Vagina (tissue), 2 donors: ENCODE measurements around the gene RAB19. TPM values are rescaled to one million over a fixed set of nuclear protein-coding genes. Genes with fewer than 3 reads are reported as not detected.

Experiments used
- DNase-seq, 2 donors: peaks; one replicate each; pipeline ENCODE4 v3.0.0-alpha.2; 2017; ENCODE audit errors: extremely low spot score in 2 of 2
- H3K27ac ChIP-seq: fragments of 200-600 bp; sonication (generic); one replicate; pipeline ENCODE4 v1.5.1; 2019
- H3K27me3 ChIP-seq: fragments of 200-600 bp; sonication (generic); one replicate; pipeline ENCODE4 v1.5.1; 2019
- H3K36me3 ChIP-seq, 2 donors: fragments of 200-600 bp; sonication (generic); one replicate each; pipeline ENCODE4 v1.5.1; 2017 to 2019
- H3K4me1 ChIP-seq: fragments of 200-600 bp; sonication (generic); one replicate; pipeline ENCODE4 v1.5.1; 2019
- H3K4me3 ChIP-seq, 2 donors: fragments of 200-600 bp; sonication (generic); 1 replicate in 1 of 2; 2 replicates in 1 of 2; pipeline ENCODE4 v1.5.1; 2016 to 2019
- H3K9me3 ChIP-seq: fragments of 200-600 bp; sonication (generic); one replicate; pipeline ENCODE4 v1.5.1; 2019
- POLR2A ChIP-seq, 2 donors: fragments of 450-650 bp; IDR thresholded peaks; one replicate each; pipeline ENCODE4 v1.6.1; 2017; ENCODE audit warnings: antibody characterized with exemption in 2 of 2, mild to moderate bottlenecking in 2 of 2, moderate library complexity in 2 of 2
- POLR2AphosphoS5 ChIP-seq, 2 donors: sonication (generic); formaldehyde crosslinking; IDR thresholded peaks; one replicate each; pipeline ENCODE4 v1.9.0; 2017; ENCODE audit warnings: antibody characterized with exemption in 2 of 2, mild to moderate bottlenecking in 2 of 2, low read depth in 1 of 2; ENCODE audit not compliant: insufficient read depth in 1 of 2
- intact Hi-C: fragments of 100-400 bp; cut with DNase I; formaldehyde crosslinking; loops from one replicate; pipeline ENCODE4 v1.15.1; 2023
- total RNA-seq: library from RNA; depleted of rRNA; stranded (reverse); fragments of >200 nt; gene quantifications from one replicate; pipeline ENCODE4 v1.2.3, GENCODE V29; 2016
- TF ChIP-seq, protein P1 (sequence below), 3 experiments: fragments of 450-650 bp in 2 of 3; fragments of 200-600 bp in 1 of 3; sonication (generic) in 1 of 3; IDR thresholded peaks; one replicate each; pipeline ENCODE4 v1.5.1; 2017 to 2019; ENCODE audit warnings: antibody characterized with exemption in 3 of 3, mild to moderate bottlenecking in 2 of 3, moderate library complexity in 2 of 3

The RAB19 gene
- total RNA-seq, 1 donor from 2014 or later, result not detected

DNA sequence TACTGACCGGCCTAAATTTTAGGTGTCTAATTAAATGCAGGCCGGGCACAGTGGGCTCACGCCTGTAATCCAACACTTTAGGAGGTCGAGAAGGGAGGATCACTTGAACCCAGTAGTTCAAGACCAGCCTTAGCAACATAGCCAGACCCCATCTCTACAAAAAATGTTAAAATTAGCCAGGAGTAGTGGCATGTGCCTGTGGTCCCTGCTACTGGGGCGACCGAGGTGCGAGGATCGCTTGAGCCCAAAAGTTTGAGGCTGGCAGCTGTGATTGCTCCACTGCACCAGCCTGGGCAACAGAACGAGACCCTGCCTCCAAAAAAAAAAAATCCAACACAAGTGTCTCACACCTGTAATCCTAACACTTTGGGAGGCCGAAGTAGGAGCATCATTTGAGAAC, 5.0 kb upstream of the RAB19 start:
- no peaks in the 10 kb centered on the region for H3K36me3 ChIP-seq
- no peaks in the 10 kb centered on the region for H3K27me3 ChIP-seq
- TF ChIP-seq, protein P1, sequence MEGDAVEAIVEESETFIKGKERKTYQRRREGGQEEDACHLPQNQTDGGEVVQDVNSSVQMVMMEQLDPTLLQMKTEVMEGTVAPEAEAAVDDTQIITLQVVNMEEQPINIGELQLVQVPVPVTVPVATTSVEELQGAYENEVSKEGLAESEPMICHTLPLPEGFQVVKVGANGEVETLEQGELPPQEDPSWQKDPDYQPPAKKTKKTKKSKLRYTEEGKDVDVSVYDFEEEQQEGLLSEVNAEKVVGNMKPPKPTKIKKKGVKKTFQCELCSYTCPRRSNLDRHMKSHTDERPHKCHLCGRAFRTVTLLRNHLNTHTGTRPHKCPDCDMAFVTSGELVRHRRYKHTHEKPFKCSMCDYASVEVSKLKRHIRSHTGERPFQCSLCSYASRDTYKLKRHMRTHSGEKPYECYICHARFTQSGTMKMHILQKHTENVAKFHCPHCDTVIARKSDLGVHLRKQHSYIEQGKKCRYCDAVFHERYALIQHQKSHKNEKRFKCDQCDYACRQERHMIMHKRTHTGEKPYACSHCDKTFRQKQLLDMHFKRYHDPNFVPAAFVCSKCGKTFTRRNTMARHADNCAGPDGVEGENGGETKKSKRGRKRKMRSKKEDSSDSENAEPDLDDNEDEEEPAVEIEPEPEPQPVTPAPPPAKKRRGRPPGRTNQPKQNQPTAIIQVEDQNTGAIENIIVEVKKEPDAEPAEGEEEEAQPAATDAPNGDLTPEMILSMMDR (IDR thresholded peaks at IDR 0.05), result no peak
- TF ChIP-seq POLR2AphosphoS5 (IDR thresholded peaks at IDR 0.05; ENCODE audit: insufficient read depth in 1 of 2, low read depth in 1 of 2) (no peak), POLR2A (IDR thresholded peaks at IDR 0.05) (no peak)
- H3K4me3 ChIP-seq, result peak overlapping the region in 1 of 2 donors; percentile 99
- intact Hi-C loops, result loop anchor here (10.0 kb wide), 1 partner anchor 86 kb away; no protein-coding TSS in a partner anchor
- H3K27ac ChIP-seq, result no peak overlapping the region
- no peak for DNase-seq
- H3K9me3 ChIP-seq, result no peaks in the 10 kb centered on the region
- peaks cover 19% of the 10 kb centered on the region for H3K4me1 ChIP-seq

DNA sequence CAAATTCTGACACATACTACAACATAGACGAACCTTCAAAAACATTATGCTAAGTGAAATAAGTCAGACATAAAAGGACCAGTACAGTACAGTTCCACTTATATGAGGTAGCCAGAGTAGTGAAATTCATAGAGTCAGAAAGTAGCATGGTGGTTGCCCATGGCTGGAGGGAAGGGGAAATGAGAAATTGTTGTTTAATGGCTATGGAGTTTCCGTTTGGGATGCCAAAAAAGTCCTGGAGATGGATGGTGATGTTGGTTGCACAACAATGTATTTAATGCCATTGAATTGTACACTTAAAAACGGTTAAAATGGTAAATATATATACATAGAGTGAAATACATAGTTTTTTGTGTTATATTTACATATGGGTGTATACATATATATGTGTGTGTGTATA, 3.5 kb upstream of the RAB19 start:
- TF ChIP-seq POLR2A (IDR thresholded peaks at IDR 0.05) (no peak), POLR2AphosphoS5 (IDR thresholded peaks at IDR 0.05; ENCODE audit: insufficient read depth in 1 of 2, low read depth in 1 of 2) (no peak)
- TF ChIP-seq, protein P1 (IDR thresholded peaks at IDR 0.05), result no peak
- H3K4me1 ChIP-seq, result peaks cover 22% of the 10 kb centered on the region
- no peak for DNase-seq
- no peak overlapping the region for H3K4me3 ChIP-seq
- H3K36me3 ChIP-seq, result no peaks in the 10 kb centered on the region
- no peaks in the 10 kb centered on the region for H3K9me3 ChIP-seq
- intact Hi-C loops, result no loop called here
- H3K27ac ChIP-seq, result no peak overlapping the region
- no peaks in the 10 kb centered on the region for H3K27me3 ChIP-seq

DNA sequence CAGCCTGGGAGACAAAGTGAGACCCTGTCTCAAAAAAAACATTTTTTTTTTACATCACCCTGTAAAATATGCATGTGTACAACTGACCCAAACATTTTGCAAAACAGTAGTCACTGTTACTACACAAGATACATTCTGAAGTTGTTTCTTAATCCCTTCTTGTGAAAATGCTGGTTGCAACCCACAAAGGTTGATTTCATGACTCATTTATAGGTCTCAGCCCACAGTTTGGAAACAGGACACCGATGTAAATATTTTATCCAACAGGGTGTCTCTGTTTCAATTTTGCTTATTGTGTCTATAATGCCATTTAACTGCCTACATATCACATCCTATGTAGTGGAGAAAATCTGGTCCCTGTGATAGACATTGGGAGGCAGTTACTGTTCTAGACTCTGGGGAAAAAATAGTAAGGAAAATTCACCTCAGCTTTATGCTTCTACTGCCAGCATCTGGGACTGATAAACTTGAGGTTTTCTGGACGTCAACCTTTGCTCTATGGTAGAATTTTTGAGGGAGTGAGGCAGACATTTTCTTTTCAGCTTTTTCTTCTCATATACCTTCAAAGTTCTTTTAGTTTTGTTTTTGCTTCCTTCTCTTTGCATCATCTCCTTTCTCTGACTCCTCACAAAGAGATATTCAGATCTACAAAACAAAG, 1.6 kb upstream of the RAB19 start:
- TF ChIP-seq POLR2AphosphoS5 (IDR thresholded peaks at IDR 0.05; ENCODE audit: insufficient read depth in 1 of 2, low read depth in 1 of 2) (no peak), POLR2A (IDR thresholded peaks at IDR 0.05) (no peak)
- TF ChIP-seq, protein P1 (IDR thresholded peaks at IDR 0.05), result no peak
- DNase-seq, result no peak
- Histone ChIP-seq H3K4me3 (no peak overlapping the region), H3K27me3 (no peaks in the 10 kb centered on the region), H3K36me3 (no peaks in the 10 kb centered on the region), H3K4me1 (peaks cover 11% of the 10 kb centered on the region), H3K9me3 (no peaks in the 10 kb centered on the region), H3K27ac (no peak overlapping the region)
- intact Hi-C loops, result no loop called here

DNA sequence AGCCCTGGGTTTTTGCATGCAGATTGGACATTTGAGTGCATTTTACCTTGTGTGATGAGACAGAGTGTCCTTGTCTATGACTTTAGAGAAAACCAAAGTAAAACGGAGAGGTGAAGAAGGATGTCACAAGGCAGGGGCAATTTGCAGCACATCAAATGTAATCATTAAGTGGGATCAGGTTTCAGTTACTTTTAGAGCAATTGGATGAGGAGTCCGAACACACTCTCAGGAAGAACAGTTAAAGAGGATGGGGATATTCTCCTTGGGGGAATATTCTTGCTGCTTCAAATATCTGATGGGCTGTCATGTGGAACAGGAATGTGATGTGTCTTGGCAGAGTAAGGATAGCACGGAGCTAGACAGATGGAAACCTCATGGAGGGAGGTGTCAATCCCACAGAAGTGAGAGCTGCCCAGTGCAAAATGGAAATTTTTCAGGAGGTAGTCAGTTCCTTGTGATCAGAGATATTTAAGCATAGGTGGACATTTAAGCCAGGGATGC, 757 bp downstream of the RAB19 start:
- no peak overlapping the region for H3K4me3 ChIP-seq
- H3K27ac ChIP-seq, result no peak overlapping the region
- intact Hi-C loops, result no loop called here

More for the DNA sequence above, 757 bp downstream of the RAB19 start:
- TF ChIP-seq POLR2A (IDR thresholded peaks at IDR 0.05), result no peak
- TF ChIP-seq, protein P1 (IDR thresholded peaks at IDR 0.05), result no peak
- no peak for TF ChIP-seq POLR2AphosphoS5 (IDR thresholded peaks at IDR 0.05; ENCODE audit: insufficient read depth in 1 of 2, low read depth in 1 of 2)
- no peaks in the 10 kb centered on the region for H3K27me3 ChIP-seq
- peaks cover 8% of the 10 kb centered on the region for H3K4me1 ChIP-seq
- no peak for DNase-seq
- no peaks in the 10 kb centered on the region for H3K9me3 ChIP-seq
- no peaks in the 10 kb centered on the region for H3K36me3 ChIP-seq
